Thymus (tissue), 11 donors: ENCODE data around the gene DUS1L. TPM values are rescaled to one million over a fixed set of nuclear protein-coding genes. Genes with fewer than 3 reads are reported as not detected.

Experiments used
- DNase-seq, 9 donors: peaks; one replicate each; pipeline ENCODE4 v3.0.0-alpha.2; 2013; ENCODE audit warnings: low spot score in 9 of 9, low read depth in 6 of 9, missing footprints in 1 of 9
- H3K27ac ChIP-seq, 2 donors: one replicate each; pipeline ENCODE4 v1.5.1; 2013; ENCODE audit warnings: control low read depth in 1 of 2, low read depth in 1 of 2, low read length in 1 of 2, mild to moderate bottlenecking in 1 of 2, moderate library complexity in 1 of 2
- H3K27me3 ChIP-seq, 2 donors: one replicate each; pipeline ENCODE4 v1.5.1; 2013; ENCODE audit warnings: low read length in 1 of 2; ENCODE audit not compliant: control insufficient read depth in 2 of 2, insufficient read depth in 1 of 2
- H3K36me3 ChIP-seq, 2 donors: one replicate each; pipeline ENCODE4 v1.5.1; 2013; ENCODE audit warnings: low read length in 1 of 2, mild to moderate bottlenecking in 1 of 2, moderate library complexity in 1 of 2; ENCODE audit not compliant: control insufficient read depth in 2 of 2, insufficient read depth in 2 of 2
- H3K4me1 ChIP-seq, 2 donors: one replicate each; pipeline ENCODE4 v1.5.1; 2013; ENCODE audit warnings: low read length in 2 of 2; ENCODE audit not compliant: control insufficient read depth in 2 of 2, insufficient read depth in 2 of 2
- H3K4me3 ChIP-seq, 2 donors: one replicate each; pipeline ENCODE4 v1.5.1; 2013; ENCODE audit warnings: low read length in 2 of 2, control low read depth in 1 of 2, mild to moderate bottlenecking in 1 of 2
- H3K9me3 ChIP-seq, 2 donors: one replicate each; pipeline ENCODE4 v1.5.1; 2013; ENCODE audit warnings: low read length in 1 of 2, mild to moderate bottlenecking in 1 of 2; ENCODE audit not compliant: control insufficient read depth in 2 of 2, insufficient read depth in 1 of 2
- WGBS: extraction: QIAGEN DNeasy Blood & Tissue Kit; methylation state at CpG from one replicate; pipeline ENCODE4 v1.1.7; 2013; 5-methylcytosine and 5-hydroxymethylcytosine counted together
- polyA plus RNA-seq: library from polyadenylated mRNA; stranded (reverse); fragments of 200-250 nt; gene quantifications from one replicate; pipeline ENCODE4 v1.2.3, GENCODE V29; 2013
- total RNA-seq: library from RNA; stranded (reverse); fragments of 120-200 nt; gene quantifications from one replicate; pipeline ENCODE4 v1.2.4, GENCODE V29; 2013
- donor health status: healthy.

DUS1L gene
- total and polyA plus RNA-seq, 2 donors, result 57.9 to 147 TPM

GRCh38 chr17:82080048-82080788 lies 14.6 kb upstream of the DUS1L start:
- Histone ChIP-seq H3K9me3 (no peaks in the 10 kb centered on the region), H3K27me3 (no peaks in the 10 kb centered on the region), H3K4me3 (no peak overlapping the region), H3K27ac (no peak overlapping the region), H3K4me1 (no peaks in the 10 kb centered on the region), H3K36me3 (peaks cover 67 to 74% of the 10 kb centered on the region in 2 donors)
- 97% methylated on average over 36 of the region's 36 CpGs for WGBS
- DNase-seq, result no peak

GRCh38 chr17:82079001-82079677 lies 13.5 kb upstream of the DUS1L start:
- Histone ChIP-seq H3K27ac (no peak overlapping the region), H3K4me3 (no peak overlapping the region), H3K9me3 (no peaks in the 10 kb centered on the region), H3K36me3 (peaks cover 56 to 63% of the 10 kb centered on the region in 2 donors), H3K4me1 (no peaks in the 10 kb centered on the region), H3K27me3 (no peaks in the 10 kb centered on the region)
- 97% methylated on average over 47 of the region's 47 CpGs for WGBS
- no peak for DNase-seq

GRCh38 chr17:82078433-82078832 lies 12.8 kb upstream of the DUS1L start:
- Histone ChIP-seq H3K27me3 (no peaks in the 10 kb centered on the region), H3K4me1 (no peaks in the 10 kb centered on the region), H3K4me3 (no peak overlapping the region), H3K9me3 (no peaks in the 10 kb centered on the region), H3K27ac (no peak overlapping the region), H3K36me3 (peaks cover 50 to 56% of the 10 kb centered on the region in 2 donors)
- 98% methylated on average over 18 of the region's 18 CpGs for WGBS
- no peak for DNase-seq

- Histone ChIP-seq H3K27ac (no peak overlapping the region), H3K4me3 (no peak overlapping the region), H3K36me3 (peaks cover 44 to 50% of the 10 kb centered on the region in 2 donors), H3K27me3 (peaks cover 0 to 2% of the 10 kb centered on the region in 2 donors), H3K4me1 (no peaks in the 10 kb centered on the region), H3K9me3 (no peaks in the 10 kb centered on the region)
- WGBS, result 92% methylated on average over 28 of the region's 28 CpGs
- DNase-seq, result no peak
Measured at GRCh38 chr17:82077617-82078358, 12.2 kb upstream of the DUS1L start.

- DNase-seq, result no peak
- H3K4me3 ChIP-seq, result no peak overlapping the region
- H3K4me1 ChIP-seq, result no peaks in the 10 kb centered on the region
- whole genome bisulfite sequencing, result 96% methylated on average over 21 of the region's 21 CpGs
- no peaks in the 10 kb centered on the region for H3K9me3 ChIP-seq
- H3K36me3 ChIP-seq, result peaks cover 36 to 42% of the 10 kb centered on the region in 2 donors
- peaks cover 0 to 4% of the 10 kb centered on the region in 2 donors for H3K27me3 ChIP-seq
- no peak overlapping the region for H3K27ac ChIP-seq
Measured at GRCh38 chr17:82076785-82077591, 11.4 kb upstream of the DUS1L start.

- no peak overlapping the region for H3K27ac ChIP-seq
- H3K9me3 ChIP-seq, result no peaks in the 10 kb centered on the region
- no peak overlapping the region for H3K4me3 ChIP-seq
- H3K4me1 ChIP-seq, result no peaks in the 10 kb centered on the region
- H3K36me3 ChIP-seq, result peaks cover 29 to 34% of the 10 kb centered on the region in 2 donors
- 90% methylated on average over 25 of the region's 25 CpGs for WGBS
- H3K27me3 ChIP-seq, result peaks cover 0 to 4% of the 10 kb centered on the region in 2 donors
- no peak for DNase-seq
Measured at GRCh38 chr17:82076018-82076784, 10.6 kb upstream of the DUS1L start.

- H3K4me3 ChIP-seq, result no peak overlapping the region
- no peaks in the 10 kb centered on the region for H3K4me1 ChIP-seq
- peaks cover 3 to 8% of the 10 kb centered on the region in 2 donors for H3K36me3 ChIP-seq
- 94% methylated on average over 9 of the region's 9 CpGs for WGBS
- no peaks in the 10 kb centered on the region for H3K9me3 ChIP-seq
- H3K27ac ChIP-seq, result no peak overlapping the region
- peaks cover 0 to 4% of the 10 kb centered on the region in 2 donors for H3K27me3 ChIP-seq
- no peak for DNase-seq
Measured at GRCh38 chr17:82073446-82073845, 7.8 kb upstream of the DUS1L start.

GRCh38 chr17:82072827-82073226 lies 7.2 kb upstream of the DUS1L start:
- Histone ChIP-seq H3K4me1 (no peaks in the 10 kb centered on the region), H3K36me3 (peaks cover 0 to 3% of the 10 kb centered on the region in 2 donors), H3K27ac (no peak overlapping the region), H3K9me3 (no peaks in the 10 kb centered on the region), H3K4me3 (no peak overlapping the region), H3K27me3 (peaks cover 0 to 4% of the 10 kb centered on the region in 2 donors)
- DNase-seq, result no peak
- 93% methylated on average over 6 of the region's 6 CpGs for WGBS
